Spinal cord (tissue), 10 donors: ENCODE results near the gene STX1A. TPM values are rescaled to one million over a fixed set of nuclear protein-coding genes. Genes with fewer than 3 reads are reported as not detected.
A peak's percentile ranks its signal among the peaks of the same experiment; 100 is the strongest.

Experiments used
- DNase-seq, 6 donors: peaks; one replicate each; pipeline versions ENCODE4 v3.0.0 to v3.0.0-alpha.2; 2013 to 2015; ENCODE audit warnings: low spot score in 6 of 6, low read depth in 4 of 6
- H3K27ac ChIP-seq: one replicate; pipeline ENCODE4 v1.5.1; 2013; ENCODE audit warnings: low read depth, low read length, control low read depth
- H3K27me3 ChIP-seq: one replicate; pipeline ENCODE4 v1.6.1; 2013; ENCODE audit warnings: low read length; ENCODE audit not compliant: control insufficient read depth, insufficient read depth
- H3K36me3 ChIP-seq: one replicate; pipeline ENCODE4 v1.6.1; 2013; ENCODE audit warnings: low read length; ENCODE audit not compliant: control insufficient read depth, insufficient read depth
- H3K4me1 ChIP-seq: one replicate; pipeline ENCODE4 v1.6.1; 2013; ENCODE audit warnings: low read length; ENCODE audit not compliant: control insufficient read depth, insufficient read depth
- H3K4me3 ChIP-seq: one replicate; pipeline ENCODE4 v1.5.1; 2013; ENCODE audit warnings: low read depth, low read length, control low read depth
- H3K9me3 ChIP-seq: one replicate; pipeline ENCODE4 v1.6.1; 2013; ENCODE audit warnings: low read length; ENCODE audit not compliant: control insufficient read depth, insufficient read depth
- WGBS: methylation state at CpG from one replicate; pipeline ENCODE4 v1.1.5; 2013; ENCODE audit warnings: missing lambda C conversion rate; ENCODE audit not compliant: insufficient coverage; 5-methylcytosine and 5-hydroxymethylcytosine counted together
- polyA plus RNA-seq, 2 donors: library from polyadenylated mRNA; unstranded; fragments of 120-200 nt; gene quantifications; one replicate each; pipeline ENCODE4 v1.2.1, GENCODE V29; 2013; ENCODE audit not compliant: insufficient read length in 2 of 2
- total RNA-seq, 2 donors: library from RNA; depleted of rRNA in 1 of 2; stranded (reverse); fragments of 120-200 nt in 1 of 2; fragments of >200 nt in 1 of 2; gene quantifications; one replicate each; pipeline versions ENCODE4 v1.2.3 to v1.2.4, GENCODE V29; 2013 to 2014
- donor health status: healthy.

The STX1A gene
- total and polyA plus RNA-seq, 4 donors, result 15.6 to 65.9 (median 41.6) TPM

DNA sequence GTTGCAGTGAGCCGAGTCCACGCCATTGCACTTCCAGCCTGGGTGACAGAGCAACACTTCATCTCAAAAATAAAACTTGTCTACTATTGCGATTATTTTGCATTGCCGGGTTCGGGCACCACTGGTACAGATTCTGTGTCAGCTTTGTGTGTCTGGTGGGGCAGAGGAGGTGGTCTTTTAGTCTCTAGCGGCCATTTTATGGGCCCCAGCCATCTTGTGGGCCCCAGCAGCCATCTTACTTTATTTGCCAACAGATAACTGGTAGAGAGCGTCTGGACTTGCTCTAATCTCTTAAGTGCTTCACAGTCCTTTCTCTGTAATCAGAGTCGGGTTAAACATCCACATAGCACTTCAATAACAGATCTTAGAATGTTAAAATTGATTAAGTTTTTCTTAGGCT lies 31.2 kb downstream of the STX1A start:
- Histone ChIP-seq H3K4me3 (no peak overlapping the region), H3K9me3 (no peaks in the 10 kb centered on the region), H3K36me3 (peaks cover 62% of the 10 kb centered on the region), H3K27ac (no peak overlapping the region), H3K27me3 (no peaks in the 10 kb centered on the region), H3K4me1 (peaks cover 16% of the 10 kb centered on the region)
- no peak for DNase-seq
- 97% methylated on average over 6 of the region's 8 CpGs for WGBS

DNA sequence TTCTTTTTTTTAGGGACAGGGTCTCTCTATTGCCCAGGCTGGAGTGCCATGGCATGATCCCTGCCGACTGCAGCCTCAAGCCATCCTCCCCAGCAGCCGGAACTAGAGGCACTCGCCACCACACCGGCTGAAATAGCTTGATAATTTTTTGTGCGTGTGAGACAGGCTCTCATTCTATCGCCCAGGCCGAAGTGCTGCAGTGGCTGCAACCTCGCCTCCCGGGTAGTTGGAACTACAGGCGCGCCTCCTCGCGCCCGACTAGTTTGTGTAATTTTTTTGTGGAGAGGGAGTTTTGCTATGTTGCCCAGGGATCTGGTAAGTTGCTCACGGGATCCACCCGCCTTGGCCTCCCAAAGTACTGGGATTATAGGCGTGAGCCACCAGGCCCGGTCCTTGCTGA lies 34.2 kb downstream of the STX1A start:
- WGBS, result 97% methylated on average over 17 of the region's 18 CpGs

DNA sequence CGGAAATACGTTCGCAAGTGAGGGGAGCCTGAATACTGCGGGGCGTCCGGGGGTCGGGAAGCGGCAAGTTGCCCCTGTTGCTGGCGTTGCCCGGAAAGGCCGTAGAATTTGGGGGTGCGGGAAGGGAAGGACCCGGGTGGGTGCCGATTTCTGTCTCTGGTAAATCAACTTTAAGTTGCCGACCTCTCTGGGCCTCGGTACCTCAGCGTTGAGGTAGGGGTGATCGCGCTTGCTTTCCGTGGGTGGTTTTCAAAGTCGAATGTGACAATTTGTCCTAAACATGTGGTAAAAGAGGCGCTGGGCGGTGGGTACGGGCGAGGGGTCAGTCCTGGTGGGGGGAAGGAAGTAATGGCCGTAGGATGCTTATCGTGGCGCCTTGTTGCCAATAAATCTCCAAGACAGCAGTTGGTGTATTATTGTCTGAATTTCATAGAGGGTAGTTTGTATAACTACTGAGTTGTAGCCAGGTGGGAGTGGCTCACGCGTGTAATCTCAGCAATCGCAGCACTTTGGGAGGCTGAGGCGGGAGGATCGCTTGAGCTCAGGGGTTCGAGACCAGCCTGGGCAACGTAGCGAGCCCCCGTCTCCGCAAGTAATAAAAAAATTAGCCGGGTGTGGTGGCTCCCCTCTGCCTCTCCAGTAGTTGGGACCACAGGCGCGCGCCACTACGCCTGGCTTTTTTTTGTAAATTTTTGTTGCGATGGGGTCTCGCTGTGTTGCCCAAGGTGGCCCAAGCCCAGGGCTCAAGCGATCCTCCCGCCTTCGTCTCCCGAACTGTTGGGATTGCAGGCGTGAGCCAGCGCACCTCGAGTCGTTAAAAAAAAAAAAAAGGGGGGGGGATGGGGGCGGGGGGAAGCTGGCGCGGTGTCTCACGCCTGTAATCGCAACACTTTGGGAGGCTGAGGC lies 35.4 kb downstream of the STX1A start:
- no peak for DNase-seq
- peaks cover 39% of the 10 kb centered on the region for H3K4me1 ChIP-seq
- no peaks in the 10 kb centered on the region for H3K27me3 ChIP-seq
- no peaks in the 10 kb centered on the region for H3K9me3 ChIP-seq
- 12% methylated on average over 43 of the region's 58 CpGs for WGBS
- H3K27ac ChIP-seq, result peak overlapping the region; percentile 52
- peak overlapping the region; percentile 91 for H3K4me3 ChIP-seq
- H3K36me3 ChIP-seq, result peaks cover 42% of the 10 kb centered on the region

More for the DNA sequence above, 34.2 kb downstream of the STX1A start:
- peaks cover 48% of the 10 kb centered on the region for H3K36me3 ChIP-seq
- H3K9me3 ChIP-seq, result no peaks in the 10 kb centered on the region
- H3K27me3 ChIP-seq, result no peaks in the 10 kb centered on the region
- no peak for DNase-seq
- peaks cover 39% of the 10 kb centered on the region for H3K4me1 ChIP-seq
- H3K4me3 ChIP-seq, result no peak overlapping the region
- H3K27ac ChIP-seq, result no peak overlapping the region

DNA sequence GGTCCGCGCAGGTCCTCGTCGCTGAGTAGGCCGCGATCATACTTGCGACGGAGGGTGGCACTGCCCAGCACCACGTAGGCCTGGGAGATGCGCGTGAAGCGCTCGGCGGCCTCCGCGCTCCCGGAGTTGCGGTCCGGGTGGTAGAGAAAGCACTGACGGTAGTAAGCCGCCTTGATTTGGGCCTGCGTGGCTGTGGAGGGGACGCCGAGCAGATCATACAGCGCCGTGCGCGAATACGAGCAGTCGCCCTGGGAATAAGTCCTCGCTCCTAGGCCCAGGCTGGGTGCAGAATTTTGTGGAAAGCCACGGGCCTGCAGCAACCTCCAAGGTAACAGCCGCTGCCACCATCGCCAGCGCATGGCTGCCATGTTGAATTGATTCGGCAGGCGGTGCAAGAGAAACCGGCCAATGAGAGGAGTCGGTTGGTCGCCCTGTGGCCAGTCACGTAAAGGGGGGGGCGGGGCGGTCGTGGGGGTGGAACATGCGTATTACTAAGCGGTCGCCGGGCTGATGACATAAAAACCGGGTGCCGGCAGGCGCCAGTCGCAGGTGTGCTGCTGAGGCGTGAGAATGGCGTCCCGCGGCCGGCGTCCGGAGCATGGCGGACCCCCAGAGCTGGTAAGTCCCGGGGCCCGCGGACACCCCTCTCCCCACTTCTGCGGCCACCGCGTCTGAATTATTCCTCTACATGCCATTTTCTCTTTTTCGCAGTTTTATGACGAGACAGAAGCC lies 36.2 kb downstream of the STX1A start, which contains the start of the genes BUD23 and DNAJC30:
BUD23 (plus strand) TSS at position 542 of the 732 bp plus-strand sequence; CDS start at position 571, 29 bp downstream.
DNAJC30 (minus strand) TSS at position 398 of the 732 bp plus-strand sequence; CDS start at position 368, 30 bp downstream.
- peak; percentile 68 to 98 (median 91) for DNase-seq
- peaks cover 39% of the 10 kb centered on the region for H3K4me1 ChIP-seq
- peak within 1 kb of the TSS; percentile 72 for H3K27ac ChIP-seq
- WGBS, result under 1% methylated on average over 66 of the region's 68 CpGs
- no peaks in the 10 kb centered on the region for H3K27me3 ChIP-seq
- no peaks in the 10 kb centered on the region for H3K9me3 ChIP-seq
- peaks cover 42% of the 10 kb centered on the region for H3K36me3 ChIP-seq
- peak within 1 kb of the TSS; percentile 91 for H3K4me3 ChIP-seq

DNA sequence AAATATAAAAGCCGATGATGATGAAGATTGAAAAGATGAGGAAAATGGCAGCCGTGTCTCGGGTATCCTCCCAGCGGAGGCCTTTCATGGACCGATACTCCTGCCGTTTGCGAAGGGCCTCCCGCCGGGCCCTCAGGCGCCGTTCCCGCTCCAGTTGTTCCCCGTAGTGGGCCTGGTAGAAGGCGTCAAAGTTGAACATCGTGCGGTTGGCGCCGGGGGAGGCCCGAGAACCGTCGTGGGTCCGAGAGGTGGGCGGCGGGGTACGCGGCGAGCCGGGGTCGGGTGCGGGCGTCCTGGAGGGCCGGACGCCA lies 36.8 kb downstream of the STX1A start:
- DNase-seq, result no peak
- Histone ChIP-seq H3K4me3 (peak overlapping the region; percentile 91), H3K27me3 (no peaks in the 10 kb centered on the region), H3K36me3 (peaks cover 42% of the 10 kb centered on the region), H3K4me1 (peaks cover 39% of the 10 kb centered on the region), H3K9me3 (no peaks in the 10 kb centered on the region), H3K27ac (no peak overlapping the region)
- under 1% methylated on average over 32 of the region's 33 CpGs for WGBS

DNA sequence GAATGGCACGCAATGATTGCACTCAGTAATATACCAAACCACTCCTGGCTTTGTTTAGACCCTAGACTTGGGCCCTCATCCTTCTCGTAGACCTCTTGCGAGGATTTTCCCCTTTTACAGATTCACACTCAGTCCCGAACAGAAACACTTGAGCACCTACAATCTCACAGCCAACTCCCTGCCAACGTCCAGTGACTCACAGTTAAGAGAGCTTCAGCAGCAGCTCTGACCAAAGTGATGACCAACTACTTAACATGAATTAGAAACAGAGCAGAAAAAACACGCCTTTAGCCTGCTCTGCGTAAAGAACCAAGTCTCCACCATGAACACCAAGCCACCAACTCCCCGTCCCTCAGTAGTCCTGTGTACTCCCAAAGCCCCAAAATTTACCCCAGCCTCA lies 38.4 kb downstream of the STX1A start:
- Histone ChIP-seq H3K36me3 (peaks cover 33% of the 10 kb centered on the region), H3K27ac (no peak overlapping the region), H3K4me1 (peaks cover 39% of the 10 kb centered on the region), H3K27me3 (no peaks in the 10 kb centered on the region), H3K4me3 (no peak overlapping the region), H3K9me3 (no peaks in the 10 kb centered on the region)
- no peak for DNase-seq
- 79% methylated on average over 6 of the region's 8 CpGs for WGBS

DNA sequence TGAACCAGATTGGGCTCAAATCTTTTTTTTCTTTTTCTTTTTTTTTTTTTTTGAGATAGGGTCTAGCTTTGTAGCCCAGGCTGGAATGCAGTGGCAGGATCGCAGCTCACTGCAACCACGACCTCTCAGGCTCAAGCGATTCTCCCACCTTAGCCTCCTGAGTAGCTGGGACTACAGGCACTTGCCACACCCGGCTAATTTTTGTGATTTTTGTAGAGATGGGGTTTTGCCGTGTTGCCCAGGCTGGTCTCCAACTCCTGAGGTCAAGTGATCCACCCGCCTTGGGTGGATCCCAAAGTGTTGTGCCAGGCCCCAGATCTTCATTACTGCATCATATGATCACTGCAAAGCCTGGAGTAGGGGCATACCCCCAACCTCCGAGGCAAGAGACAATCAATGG lies 39.0 kb downstream of the STX1A start:
- WGBS, result 89% methylated on average over 4 of the region's 7 CpGs
- H3K36me3 ChIP-seq, result peaks cover 31% of the 10 kb centered on the region
- no peaks in the 10 kb centered on the region for H3K27me3 ChIP-seq
- no peak for DNase-seq
- H3K9me3 ChIP-seq, result no peaks in the 10 kb centered on the region
- H3K4me1 ChIP-seq, result peaks cover 39% of the 10 kb centered on the region
- H3K27ac ChIP-seq, result no peak overlapping the region
- no peak overlapping the region for H3K4me3 ChIP-seq

DNA sequence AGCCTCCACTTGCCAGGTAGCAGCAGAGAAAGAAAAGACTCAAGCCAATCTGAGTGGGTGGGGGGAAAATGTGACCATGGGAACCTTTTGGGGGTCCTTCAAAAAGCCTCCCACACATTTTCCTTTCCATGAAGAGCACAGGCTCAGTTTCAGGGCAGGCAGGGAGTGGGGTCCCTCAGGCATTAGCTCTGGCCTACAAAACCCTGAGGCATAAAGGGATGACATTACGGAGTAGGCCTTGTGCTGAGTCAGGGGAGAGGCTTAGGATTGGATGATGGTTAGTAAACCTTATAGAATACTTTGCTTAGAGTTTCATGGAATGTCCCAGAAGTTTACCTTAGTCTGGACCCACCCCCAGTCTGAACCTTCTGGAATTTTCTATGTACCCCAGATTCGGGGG lies 39.8 kb downstream of the STX1A start:
- no peak for DNase-seq
- Histone ChIP-seq H3K9me3 (no peaks in the 10 kb centered on the region), H3K27ac (no peak overlapping the region), H3K36me3 (peaks cover 28% of the 10 kb centered on the region), H3K4me3 (no peak overlapping the region), H3K27me3 (no peaks in the 10 kb centered on the region), H3K4me1 (peaks cover 33% of the 10 kb centered on the region)
- WGBS, result 91% methylated on average over 1 of the region's 2 CpGs

DNA sequence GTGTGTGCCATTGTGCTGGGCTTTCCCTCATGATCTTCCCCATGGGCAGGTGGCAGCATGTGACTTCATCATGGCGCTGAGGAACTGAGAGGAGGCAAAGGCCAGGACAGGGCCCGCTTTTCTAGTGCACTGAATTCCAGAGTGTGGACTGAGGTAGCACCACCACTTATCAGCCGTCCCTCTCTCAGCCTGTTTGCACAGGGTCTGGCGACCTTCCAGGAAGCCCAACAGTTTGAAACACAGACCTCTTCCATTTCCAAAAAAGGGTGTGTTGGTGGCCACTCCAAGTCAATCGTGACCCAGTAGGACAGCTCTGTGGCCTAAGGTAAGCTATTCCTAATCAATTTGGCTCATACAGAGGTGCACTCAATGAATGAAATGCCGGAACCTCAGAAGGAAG lies 40.6 kb downstream of the STX1A start:
- H3K27ac ChIP-seq, result no peak overlapping the region
- no peaks in the 10 kb centered on the region for H3K27me3 ChIP-seq
- no peaks in the 10 kb centered on the region for H3K9me3 ChIP-seq
- no peak for DNase-seq
- H3K4me3 ChIP-seq, result no peak overlapping the region
- peaks cover 28% of the 10 kb centered on the region for H3K36me3 ChIP-seq
- WGBS, result 87% methylated on average over 4 of the region's 6 CpGs
- H3K4me1 ChIP-seq, result peaks cover 25% of the 10 kb centered on the region
